Lung (tissue), 12 donors: Measurements from ENCODE around the gene PTPRN2. TPM values are rescaled to one million over a fixed set of nuclear protein-coding genes. Genes with fewer than 3 reads are reported as not detected.

Source experiments
- ATAC-seq: fragments of 200-7000 bp; cut with Tn5 transposase; one replicate; pipeline ENCODE4 v1.9.1; 2020; ENCODE audit warnings: moderate number of reproducible peaks; ENCODE audit not compliant: insufficient read depth, low FRiP score
- DNase-seq, 3 donors: peaks; one replicate each; pipeline ENCODE4 v3.0.0-alpha.2; 2013 to 2017
- H3K27ac ChIP-seq, 2 donors: one replicate each; pipeline ENCODE4 v1.5.1; 2013; ENCODE audit warnings: mild to moderate bottlenecking in 2 of 2, moderate library complexity in 2 of 2, control low read depth in 1 of 2, inconsistent platforms in 1 of 2, low read depth in 1 of 2, low read length in 1 of 2
- H3K27me3 ChIP-seq, 3 donors: one replicate each; pipeline ENCODE4 v1.5.1; 2013; ENCODE audit warnings: low read length in 2 of 3; ENCODE audit not compliant: control insufficient read depth in 3 of 3, insufficient read depth in 3 of 3
- H3K36me3 ChIP-seq, 4 donors: one replicate each; pipeline ENCODE4 v1.5.1; 2013; ENCODE audit warnings: low read length in 4 of 4, mild to moderate bottlenecking in 1 of 4, moderate library complexity in 1 of 4; ENCODE audit not compliant: control insufficient read depth in 4 of 4, insufficient read depth in 4 of 4
- H3K4me1 ChIP-seq, 5 donors: one replicate each; pipeline ENCODE4 v1.5.1; 2013; ENCODE audit warnings: low read length in 5 of 5, mild to moderate bottlenecking in 2 of 5, moderate library complexity in 1 of 5; ENCODE audit not compliant: control insufficient read depth in 5 of 5, insufficient read depth in 5 of 5
- H3K4me3 ChIP-seq: one replicate; pipeline ENCODE4 v1.5.1; 2013; ENCODE audit warnings: mild to moderate bottlenecking, control low read depth, moderate library complexity
- H3K9ac ChIP-seq, 2 donors: one replicate each; pipeline ENCODE4 v1.5.1; 2013; ENCODE audit warnings: low read length in 2 of 2, control low read depth in 1 of 2; ENCODE audit not compliant: insufficient read depth in 1 of 2
- H3K9me3 ChIP-seq, 4 donors: one replicate each; pipeline ENCODE4 v1.5.1; 2013; ENCODE audit warnings: low read length in 3 of 4, mild to moderate bottlenecking in 1 of 4, moderate library complexity in 1 of 4; ENCODE audit not compliant: control insufficient read depth in 4 of 4, insufficient read depth in 3 of 4
- WGBS, 2 donors: extraction: QIAGEN DNeasy Blood & Tissue Kit; methylation state at CpG; one replicate each; pipeline ENCODE4 v1.1.7; 2013; 5-methylcytosine and 5-hydroxymethylcytosine counted together
- polyA plus RNA-seq, 2 donors: library from polyadenylated mRNA; stranded (reverse); fragments of 200-250 nt; gene quantifications; one replicate each; pipeline ENCODE4 v1.2.1, GENCODE V29; 2013
- total RNA-seq, 2 donors: library from RNA; depleted of rRNA in 1 of 2; stranded (reverse); fragments of >200 nt in 1 of 2; gene quantifications; one replicate each; pipeline ENCODE4 v1.2.1, GENCODE V29; 2014 to 2021
- TF ChIP-seq, protein P1 (sequence below): IDR thresholded peaks from 2 replicates; pipeline ENCODE4 v1.5.1; 2012; ENCODE audit warnings: mild to moderate bottlenecking; ENCODE audit errors: control extremely low read depth, extremely low read depth
- donor health status: control.
- donor health status: control.
- donor health status: Bipolar disorder and iron deficiency.
- donor health status: healthy.
- donor health status: DM: yes; HTN: yes; CAD: no.

Gene PTPRN2
- total and polyA plus RNA-seq, 4 donors, result 2.1 to 7.4 (median 4.4) TPM

DNA sequence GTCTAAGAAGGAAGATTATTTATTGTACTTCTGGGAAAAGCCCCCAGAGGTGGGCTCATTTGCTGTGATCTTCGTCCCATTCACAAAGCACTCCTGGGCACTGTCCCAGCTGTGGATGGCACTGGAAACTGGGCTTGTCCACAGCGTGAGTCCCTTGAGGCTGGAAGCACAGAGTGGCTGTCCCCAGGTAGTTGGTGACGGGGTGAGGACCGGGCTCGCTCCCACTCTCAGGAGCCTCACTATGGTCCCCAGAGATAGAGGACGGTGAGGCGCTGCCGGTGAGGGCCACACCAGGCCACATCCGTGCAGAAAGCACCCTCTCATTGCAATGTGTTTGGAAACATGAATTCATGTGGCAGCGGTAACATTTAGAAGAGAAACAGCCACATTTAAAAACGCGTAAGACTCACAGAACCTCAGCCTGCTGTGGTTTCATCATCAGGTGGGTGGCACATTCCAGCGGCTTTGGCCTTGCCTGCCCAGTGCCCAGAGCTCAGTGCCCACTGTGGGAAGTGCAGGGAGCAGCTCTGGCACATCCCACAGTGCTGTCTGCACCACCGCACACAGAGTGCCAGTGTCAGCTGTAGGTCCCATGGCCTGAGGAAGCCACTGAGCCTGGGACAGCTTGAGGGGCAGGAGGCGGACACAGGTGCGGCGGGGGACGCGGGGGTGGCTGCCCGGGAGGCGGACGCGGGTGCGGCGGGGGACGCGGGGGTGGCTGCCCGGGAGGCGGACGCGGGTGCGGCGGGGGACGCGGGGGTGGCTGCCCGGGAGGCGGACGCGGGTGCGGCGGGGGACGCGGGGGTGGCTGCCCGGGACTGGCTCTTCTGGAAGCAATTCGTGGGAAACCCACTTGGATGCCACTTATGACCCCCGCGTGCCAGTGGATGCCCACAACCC is 801.0 kb downstream of the PTPRN2 start:
- Histone ChIP-seq H3K9me3 (no peaks in the 10 kb centered on the region), H3K27me3 (peaks cover 0 to 2% (median 0%) of the 10 kb centered on the region in 3 donors), H3K4me3 (no peak overlapping the region), H3K4me1 (no peaks in the 10 kb centered on the region), H3K9ac (no peak overlapping the region), H3K27ac (no peak overlapping the region), H3K36me3 (no peaks in the 10 kb centered on the region)
- DNase-seq, result no peak
- no peak for ATAC-seq
- TF ChIP-seq, protein P1, sequence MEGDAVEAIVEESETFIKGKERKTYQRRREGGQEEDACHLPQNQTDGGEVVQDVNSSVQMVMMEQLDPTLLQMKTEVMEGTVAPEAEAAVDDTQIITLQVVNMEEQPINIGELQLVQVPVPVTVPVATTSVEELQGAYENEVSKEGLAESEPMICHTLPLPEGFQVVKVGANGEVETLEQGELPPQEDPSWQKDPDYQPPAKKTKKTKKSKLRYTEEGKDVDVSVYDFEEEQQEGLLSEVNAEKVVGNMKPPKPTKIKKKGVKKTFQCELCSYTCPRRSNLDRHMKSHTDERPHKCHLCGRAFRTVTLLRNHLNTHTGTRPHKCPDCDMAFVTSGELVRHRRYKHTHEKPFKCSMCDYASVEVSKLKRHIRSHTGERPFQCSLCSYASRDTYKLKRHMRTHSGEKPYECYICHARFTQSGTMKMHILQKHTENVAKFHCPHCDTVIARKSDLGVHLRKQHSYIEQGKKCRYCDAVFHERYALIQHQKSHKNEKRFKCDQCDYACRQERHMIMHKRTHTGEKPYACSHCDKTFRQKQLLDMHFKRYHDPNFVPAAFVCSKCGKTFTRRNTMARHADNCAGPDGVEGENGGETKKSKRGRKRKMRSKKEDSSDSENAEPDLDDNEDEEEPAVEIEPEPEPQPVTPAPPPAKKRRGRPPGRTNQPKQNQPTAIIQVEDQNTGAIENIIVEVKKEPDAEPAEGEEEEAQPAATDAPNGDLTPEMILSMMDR, result no peak
- 93 to 96% methylated on average over 33 to 44 of the region's 47 CpGs for WGBS, 2 donors

DNA sequence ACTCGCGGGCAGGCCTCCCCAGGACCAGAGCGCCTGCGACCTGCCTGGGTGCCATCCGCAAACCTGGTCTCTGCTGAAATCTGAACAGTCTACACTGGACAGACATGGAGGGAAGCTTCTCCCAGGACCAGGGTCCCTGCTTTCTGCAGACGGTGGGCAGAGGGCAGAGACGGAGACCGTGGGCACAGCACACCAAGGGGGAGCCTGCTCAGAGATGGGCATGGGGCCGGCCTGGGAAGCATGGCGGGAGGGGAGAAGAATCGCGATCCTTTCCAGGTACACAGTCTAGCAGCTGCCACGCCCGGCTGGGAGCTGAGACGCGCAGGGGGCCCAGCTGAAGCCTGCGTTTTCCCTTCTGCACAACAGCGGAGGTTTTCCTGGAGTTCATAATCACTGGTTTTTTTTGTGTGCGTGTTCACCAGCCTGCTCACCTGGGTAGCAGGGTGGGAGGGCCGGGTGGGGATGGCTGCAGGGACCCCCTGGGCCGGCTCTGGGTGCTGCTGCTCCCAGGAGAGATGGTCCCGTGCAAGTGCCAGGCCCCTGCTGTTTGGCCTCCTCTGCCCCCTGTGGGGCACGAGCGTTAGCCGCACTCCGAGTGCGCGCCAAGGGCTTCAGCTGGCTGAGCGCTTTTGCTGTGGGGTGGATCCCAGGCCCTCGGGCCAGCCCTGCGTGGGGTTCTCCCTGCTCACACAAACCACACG is 802.0 kb downstream of the PTPRN2 start:
- Histone ChIP-seq H3K27me3 (peaks cover 0 to 2% (median 0%) of the 10 kb centered on the region in 3 donors), H3K9me3 (no peaks in the 10 kb centered on the region), H3K9ac (no peak overlapping the region), H3K4me3 (no peak overlapping the region), H3K4me1 (no peaks in the 10 kb centered on the region), H3K36me3 (no peaks in the 10 kb centered on the region), H3K27ac (no peak overlapping the region)
- TF ChIP-seq, protein P1, result no peak
- ATAC-seq, result no peak
- DNase-seq, result no peak
- 88 to 94% methylated on average over 29 to 32 of the region's 32 CpGs for WGBS, 2 donors

DNA sequence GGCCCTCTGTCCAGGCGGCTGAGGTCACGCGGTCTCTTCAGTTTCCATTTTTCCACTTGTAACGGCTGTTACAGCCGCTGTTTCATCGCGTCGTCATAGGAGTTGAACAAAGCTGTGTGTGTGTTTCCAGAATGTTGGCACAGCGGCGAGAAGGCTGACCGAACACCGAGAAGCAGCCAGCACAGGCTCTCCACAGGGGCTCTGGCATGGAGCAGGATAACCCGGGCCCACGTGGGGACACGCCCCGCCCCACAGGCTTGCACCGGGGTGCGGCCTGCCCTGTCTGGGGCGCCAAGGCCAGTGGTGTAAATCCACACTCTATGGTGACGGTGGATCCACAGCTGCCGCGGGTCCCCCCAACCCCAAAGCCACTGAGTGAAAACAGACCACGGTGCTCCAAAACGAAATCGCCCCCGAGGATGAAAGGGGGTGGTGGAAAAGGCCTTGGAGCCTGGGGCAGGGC is 802.6 kb downstream of the PTPRN2 start:
- Histone ChIP-seq H3K4me3 (no peak overlapping the region), H3K9ac (no peak overlapping the region), H3K9me3 (no peaks in the 10 kb centered on the region), H3K27me3 (peaks cover 0 to 2% (median 0%) of the 10 kb centered on the region in 3 donors), H3K27ac (no peak overlapping the region), H3K4me1 (no peaks in the 10 kb centered on the region), H3K36me3 (no peaks in the 10 kb centered on the region)
- TF ChIP-seq, protein P1, result no peak
- ATAC-seq, result no peak
- WGBS, 2 donors, result 88 to 93% methylated on average over 26 of the region's 26 CpGs
- DNase-seq, result no peak
